ENCODE data around the gene PLRG1.

Gene PLRG1

DNA sequence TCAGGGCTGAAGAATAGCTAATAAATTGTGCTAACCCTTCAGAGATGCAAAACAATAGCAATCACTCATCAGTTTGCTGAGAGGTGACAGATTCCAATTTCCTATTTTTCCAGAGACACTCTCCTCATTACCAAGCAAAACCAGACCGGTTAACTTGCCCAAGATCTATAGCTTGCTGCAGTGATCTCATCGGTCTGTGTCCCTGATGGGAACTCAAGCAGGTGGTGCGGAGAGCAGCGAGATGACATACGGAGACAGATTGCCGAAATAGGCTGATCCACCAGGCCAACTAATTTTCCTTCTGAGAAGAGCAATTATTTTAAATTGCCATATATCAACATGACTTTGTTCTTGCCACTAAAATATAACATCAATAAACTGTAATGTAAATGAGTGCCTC is 48.1 kb downstream of the PLRG1 start:
- Histone ChIP-seq H3K9me3 (ENCODE audit: control insufficient read depth in 5 of 5, low read length in 5 of 5) (no peaks in the 10 kb centered on the region), H3K4me3 (ENCODE audit: low read depth in 1 of 5, low read length in 5 of 5) (no peak overlapping the region), H3K4me1 (ENCODE audit: control insufficient read depth in 5 of 5, insufficient read depth in 5 of 5, low read length in 5 of 5) (no peaks in the 10 kb centered on the region), H3K36me3 (ENCODE audit: control insufficient read depth in 5 of 5, insufficient read depth in 5 of 5, low read length in 5 of 5) (no peaks in the 10 kb centered on the region), H3K27me3 (ENCODE audit: control insufficient read depth in 5 of 5, insufficient read depth in 4 of 5, low read length in 5 of 5) (peaks cover 0 to 12% (median 0%) of the 10 kb centered on the region in 5 donors), H3K27ac (ENCODE audit: low read depth, low read length) (no peak overlapping the region), H3K9ac (ENCODE audit: low read length in 5 of 5) (no peak overlapping the region)

DNA sequence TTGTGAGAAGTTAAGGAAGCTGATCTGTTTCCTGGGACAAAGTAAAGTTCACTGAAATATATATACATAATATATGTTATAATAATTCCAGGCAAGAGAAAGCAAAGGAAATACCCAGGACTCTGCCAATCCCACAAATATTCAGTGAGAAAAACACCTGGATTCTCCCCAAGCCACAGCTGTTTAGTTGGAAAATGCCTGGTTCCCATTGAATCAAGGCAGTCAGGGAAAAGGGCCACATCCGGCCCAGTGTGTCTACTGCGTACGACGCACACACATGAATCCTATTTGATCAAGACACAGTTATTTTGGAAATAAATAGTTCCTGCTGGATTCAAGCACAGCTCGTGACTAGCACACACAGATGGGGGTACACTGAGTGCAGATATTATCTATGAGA is 52.3 kb downstream of the PLRG1 start:
- H3K9me3 ChIP-seq (ENCODE audit: control insufficient read depth in 5 of 5, low read length in 5 of 5): no peaks in the 10 kb centered on the region
- H3K27ac ChIP-seq (ENCODE audit: low read depth, low read length): no peak overlapping the region
- H3K4me3 ChIP-seq (ENCODE audit: low read depth in 1 of 5, low read length in 5 of 5): no peak overlapping the region
- H3K9ac ChIP-seq (ENCODE audit: low read length in 5 of 5): no peak overlapping the region
- H3K27me3 ChIP-seq (ENCODE audit: control insufficient read depth in 5 of 5, insufficient read depth in 4 of 5, low read length in 5 of 5): peaks cover 0 to 12% (median 0%) of the 10 kb centered on the region in 5 donors
- no peaks in the 10 kb centered on the region for H3K4me1 ChIP-seq (ENCODE audit: control insufficient read depth in 5 of 5, insufficient read depth in 5 of 5, low read length in 5 of 5)
- H3K36me3 ChIP-seq (ENCODE audit: control insufficient read depth in 5 of 5, insufficient read depth in 5 of 5, low read length in 5 of 5): no peaks in the 10 kb centered on the region

GRCh38 chr4:154495867-154496266 is 54.3 kb downstream of the PLRG1 start:
- Histone ChIP-seq H3K36me3 (ENCODE audit: control insufficient read depth in 5 of 5, insufficient read depth in 5 of 5, low read length in 5 of 5) (no peaks in the 10 kb centered on the region), H3K27ac (ENCODE audit: low read depth, low read length) (no peak overlapping the region), H3K4me1 (ENCODE audit: control insufficient read depth in 5 of 5, insufficient read depth in 5 of 5, low read length in 5 of 5) (peaks cover 0 to 15% (median 14%) of the 10 kb centered on the region in 5 donors), H3K9ac (ENCODE audit: low read length in 5 of 5) (no peak overlapping the region), H3K27me3 (ENCODE audit: control insufficient read depth in 5 of 5, insufficient read depth in 4 of 5, low read length in 5 of 5) (peaks cover 7 to 23% (median 16%) of the 10 kb centered on the region in 5 donors), H3K4me3 (ENCODE audit: low read depth in 1 of 5, low read length in 5 of 5) (no peak overlapping the region), H3K9me3 (ENCODE audit: control insufficient read depth in 5 of 5, low read length in 5 of 5) (no peaks in the 10 kb centered on the region)

DNA sequence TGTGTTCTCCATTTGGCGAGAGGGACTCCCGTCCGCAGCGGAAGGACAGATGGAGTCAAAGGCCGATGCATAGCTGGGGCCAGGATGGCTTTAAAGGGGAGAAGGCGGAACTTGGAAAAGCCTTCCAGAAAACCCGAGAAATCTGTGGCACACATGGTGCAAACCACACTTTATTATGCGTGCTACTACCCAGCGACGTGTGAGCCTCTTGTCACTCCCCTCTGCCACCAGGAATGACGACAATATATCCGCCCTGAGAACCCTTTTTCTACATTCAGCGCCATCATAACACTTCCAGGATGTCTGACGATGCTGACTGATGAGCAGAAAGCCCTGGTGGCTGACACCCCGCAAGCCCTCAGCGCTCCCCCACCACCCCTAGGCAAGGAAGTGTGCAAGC is 57.9 kb downstream of the PLRG1 start:
- Histone ChIP-seq H3K27me3 (ENCODE audit: control insufficient read depth in 5 of 5, insufficient read depth in 4 of 5, low read length in 5 of 5) (peaks cover 16 to 43% (median 36%) of the 10 kb centered on the region in 5 donors), H3K27ac (ENCODE audit: low read depth, low read length) (no peak overlapping the region), H3K4me1 (ENCODE audit: control insufficient read depth in 5 of 5, insufficient read depth in 5 of 5, low read length in 5 of 5) (peaks cover 0 to 26% (median 24%) of the 10 kb centered on the region in 5 donors), H3K9me3 (ENCODE audit: control insufficient read depth in 5 of 5, low read length in 5 of 5) (no peaks in the 10 kb centered on the region), H3K4me3 (ENCODE audit: low read depth in 1 of 5, low read length in 5 of 5) (peak overlapping the region in 3 of 5 donors; percentile 39 to 50 (median 46)), H3K36me3 (ENCODE audit: control insufficient read depth in 5 of 5, insufficient read depth in 5 of 5, low read length in 5 of 5) (no peaks in the 10 kb centered on the region), H3K9ac (ENCODE audit: low read length in 5 of 5) (no peak overlapping the region)

DNA sequence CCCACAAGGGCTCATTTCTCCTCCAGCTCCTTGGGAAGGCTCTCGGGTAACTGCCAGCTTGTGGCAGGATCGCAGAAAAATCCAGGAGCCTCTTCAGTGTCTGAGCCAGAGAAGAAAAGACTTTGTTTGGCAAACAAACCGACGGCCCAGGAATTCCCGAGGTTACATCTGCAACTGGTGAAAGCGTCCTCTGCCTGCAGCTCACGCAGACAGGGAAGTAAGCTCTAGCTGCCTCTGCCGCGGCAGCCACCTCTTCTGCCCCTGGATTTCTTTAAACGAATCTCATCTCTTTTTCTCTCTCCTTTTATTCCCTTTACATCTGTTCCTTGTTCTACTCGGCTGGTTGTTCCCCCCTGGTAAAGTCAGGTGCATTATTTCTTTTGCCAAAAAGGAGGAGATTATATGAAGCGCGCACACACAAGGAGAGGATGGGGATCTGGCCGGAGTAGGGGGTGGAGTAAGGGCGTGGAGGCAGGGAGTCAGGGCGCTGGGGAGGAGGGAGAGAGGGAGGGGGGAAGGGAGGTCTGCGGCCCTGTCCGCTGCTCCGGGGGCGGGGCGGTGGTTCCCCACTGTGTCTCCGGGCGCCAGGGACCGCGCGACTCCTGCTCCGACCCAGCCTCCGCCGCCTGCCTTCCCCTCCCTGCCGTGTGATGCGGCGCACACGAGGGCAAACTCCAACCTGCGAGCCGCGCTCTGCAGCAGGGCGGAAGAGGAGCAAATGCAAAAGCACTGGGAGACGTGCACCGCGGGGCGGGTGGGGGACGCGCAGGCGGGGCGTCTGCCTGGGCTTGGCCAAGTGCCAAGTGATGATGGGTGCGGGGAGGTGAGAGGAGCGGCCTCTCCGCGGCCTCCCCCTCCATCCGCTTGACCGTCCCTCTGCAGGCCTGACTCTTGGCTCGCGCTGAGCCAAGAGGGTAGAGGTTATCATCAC is 58.6 kb downstream of the PLRG1 start, which contains the start of gene DCHS2:
Gene DCHS2, minus strand, starts transcription at position 459 of the 931 bp plus-strand sequence. Its CDS starts 444 bp downstream, at position 15.
- peaks cover 16 to 43% (median 36%) of the 10 kb centered on the region in 5 donors for H3K27me3 ChIP-seq (ENCODE audit: control insufficient read depth in 5 of 5, insufficient read depth in 4 of 5, low read length in 5 of 5)
- H3K4me1 ChIP-seq (ENCODE audit: control insufficient read depth in 5 of 5, insufficient read depth in 5 of 5, low read length in 5 of 5): peaks cover 0 to 26% (median 24%) of the 10 kb centered on the region in 5 donors
- H3K27ac ChIP-seq (ENCODE audit: low read depth, low read length): no peak within 1 kb of the TSS
- no peaks in the 10 kb centered on the region for H3K36me3 ChIP-seq (ENCODE audit: control insufficient read depth in 5 of 5, insufficient read depth in 5 of 5, low read length in 5 of 5)
- H3K4me3 ChIP-seq (ENCODE audit: low read depth in 1 of 5, low read length in 5 of 5): peak within 1 kb of the TSS; percentile 39 to 53 (median 39)
- H3K9ac ChIP-seq (ENCODE audit: low read length in 5 of 5): no peak within 1 kb of the TSS
- H3K9me3 ChIP-seq (ENCODE audit: control insufficient read depth in 5 of 5, low read length in 5 of 5): no peaks in the 10 kb centered on the region

- Histone ChIP-seq H3K27me3 (ENCODE audit: control insufficient read depth in 5 of 5, insufficient read depth in 4 of 5, low read length in 5 of 5) (peaks cover 20 to 43% (median 36%) of the 10 kb centered on the region in 5 donors), H3K4me3 (ENCODE audit: low read depth in 1 of 5, low read length in 5 of 5) (peak overlapping the region; percentile 39 to 53 (median 39)), H3K27ac (ENCODE audit: low read depth, low read length) (no peak overlapping the region), H3K9me3 (ENCODE audit: control insufficient read depth in 5 of 5, low read length in 5 of 5) (no peaks in the 10 kb centered on the region), H3K36me3 (ENCODE audit: control insufficient read depth in 5 of 5, insufficient read depth in 5 of 5, low read length in 5 of 5) (no peaks in the 10 kb centered on the region), H3K9ac (ENCODE audit: low read length in 5 of 5) (no peak overlapping the region), H3K4me1 (ENCODE audit: control insufficient read depth in 5 of 5, insufficient read depth in 5 of 5, low read length in 5 of 5) (peaks cover 0 to 26% (median 24%) of the 10 kb centered on the region in 5 donors)
Observed at GRCh38 chr4:154490583-154491340, 59.4 kb downstream of the PLRG1 start.

DNA sequence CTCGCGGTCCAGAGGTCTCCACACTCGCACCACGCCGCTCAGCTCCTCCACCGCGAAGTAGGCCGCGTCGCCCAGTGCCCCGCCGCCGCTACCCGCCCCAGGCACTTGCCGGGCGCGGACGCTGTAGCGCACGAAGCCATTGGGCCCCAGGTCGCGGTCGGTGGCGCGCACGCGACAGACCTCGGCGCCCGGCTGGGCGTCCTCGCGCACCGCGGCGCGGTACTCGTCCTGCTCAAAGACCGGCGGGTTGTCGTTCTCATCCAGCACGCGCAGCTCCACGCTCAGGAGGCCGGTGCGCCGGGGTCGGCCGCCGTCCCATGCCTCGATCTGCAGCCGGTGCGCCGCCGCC is 60.0 kb downstream of the PLRG1 start:
- H3K27ac ChIP-seq (ENCODE audit: low read depth, low read length): no peak overlapping the region
- H3K36me3 ChIP-seq (ENCODE audit: control insufficient read depth in 5 of 5, insufficient read depth in 5 of 5, low read length in 5 of 5): no peaks in the 10 kb centered on the region
- H3K4me3 ChIP-seq (ENCODE audit: low read depth in 1 of 5, low read length in 5 of 5): peak overlapping the region in 2 of 5 donors; percentile 50 to 53
- H3K9ac ChIP-seq (ENCODE audit: low read length in 5 of 5): no peak overlapping the region
- H3K27me3 ChIP-seq (ENCODE audit: control insufficient read depth in 5 of 5, insufficient read depth in 4 of 5, low read length in 5 of 5): peaks cover 20 to 45% (median 36%) of the 10 kb centered on the region in 5 donors
- no peaks in the 10 kb centered on the region for H3K9me3 ChIP-seq (ENCODE audit: control insufficient read depth in 5 of 5, low read length in 5 of 5)
- H3K4me1 ChIP-seq (ENCODE audit: control insufficient read depth in 5 of 5, insufficient read depth in 5 of 5, low read length in 5 of 5): peaks cover 0 to 26% (median 24%) of the 10 kb centered on the region in 5 donors

DNA sequence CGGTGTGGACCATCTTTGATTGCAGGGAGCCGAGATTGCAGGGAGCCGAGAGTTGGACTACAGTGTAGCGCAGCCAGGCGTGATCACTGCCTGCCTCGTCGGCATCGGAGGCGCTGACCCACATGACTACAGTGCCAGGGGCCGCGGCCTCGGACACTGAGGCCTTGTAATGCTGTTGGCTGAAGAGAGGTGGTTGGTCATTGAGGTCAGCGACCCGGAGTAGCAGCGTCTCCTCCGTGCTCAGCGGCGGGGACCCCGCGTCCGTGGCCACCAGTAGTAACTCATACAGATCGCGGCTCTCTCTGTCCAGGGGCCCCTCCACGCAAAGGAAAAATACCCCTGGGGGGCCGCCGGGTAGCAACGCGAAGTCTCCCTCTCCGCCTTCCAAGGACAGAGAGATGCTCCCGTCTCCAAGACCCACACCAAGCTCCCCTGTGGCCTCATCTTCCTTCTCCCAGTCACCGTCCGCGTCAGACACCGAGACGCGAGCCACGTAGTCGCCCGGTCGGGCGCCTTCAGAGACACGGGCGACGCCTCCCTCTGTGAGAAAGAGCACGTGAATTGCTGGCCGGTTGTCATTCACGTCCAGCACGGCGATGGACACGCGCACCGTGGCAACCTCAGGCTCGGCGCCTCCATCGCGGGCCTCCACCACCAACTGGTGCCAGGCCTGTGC is 60.5 kb downstream of the PLRG1 start:
- H3K36me3 ChIP-seq (ENCODE audit: control insufficient read depth in 5 of 5, insufficient read depth in 5 of 5, low read length in 5 of 5): no peaks in the 10 kb centered on the region
- H3K4me1 ChIP-seq (ENCODE audit: control insufficient read depth in 5 of 5, insufficient read depth in 5 of 5, low read length in 5 of 5): peaks cover 0 to 26% (median 24%) of the 10 kb centered on the region in 5 donors
- H3K27ac ChIP-seq (ENCODE audit: low read depth, low read length): no peak overlapping the region
- peaks cover 20 to 47% (median 36%) of the 10 kb centered on the region in 5 donors for H3K27me3 ChIP-seq (ENCODE audit: control insufficient read depth in 5 of 5, insufficient read depth in 4 of 5, low read length in 5 of 5)
- H3K9ac ChIP-seq (ENCODE audit: low read length in 5 of 5): no peak overlapping the region
- H3K4me3 ChIP-seq (ENCODE audit: low read depth in 1 of 5, low read length in 5 of 5): peak overlapping the region in 1 of 5 donors; percentile 50
- H3K9me3 ChIP-seq (ENCODE audit: control insufficient read depth in 5 of 5, low read length in 5 of 5): no peaks in the 10 kb centered on the region

GRCh38 chr4:154487145-154487544 is 63.1 kb downstream of the PLRG1 start:
- H3K27ac ChIP-seq (ENCODE audit: low read depth, low read length): no peak overlapping the region
- no peak overlapping the region for H3K4me3 ChIP-seq (ENCODE audit: low read depth in 1 of 5, low read length in 5 of 5)
- H3K9me3 ChIP-seq (ENCODE audit: control insufficient read depth in 5 of 5, low read length in 5 of 5): no peaks in the 10 kb centered on the region
- no peaks in the 10 kb centered on the region for H3K36me3 ChIP-seq (ENCODE audit: control insufficient read depth in 5 of 5, insufficient read depth in 5 of 5, low read length in 5 of 5)
- H3K9ac ChIP-seq (ENCODE audit: low read length in 5 of 5): no peak overlapping the region
- H3K27me3 ChIP-seq (ENCODE audit: control insufficient read depth in 5 of 5, insufficient read depth in 4 of 5, low read length in 5 of 5): peaks cover 20 to 42% (median 33%) of the 10 kb centered on the region in 5 donors
- H3K4me1 ChIP-seq (ENCODE audit: control insufficient read depth in 5 of 5, insufficient read depth in 5 of 5, low read length in 5 of 5): peaks cover 0 to 24% (median 21%) of the 10 kb centered on the region in 5 donors

Data from subcutaneous abdominal adipose tissue (tissue), 5 donors.